ENCODE results near the gene LY6G6D. TPM values are rescaled to one million over a fixed set of nuclear protein-coding genes. Genes with fewer than 3 reads are reported as not detected.
A peak's percentile ranks its signal among the peaks of the same experiment; 100 is the strongest.

LY6G6D gene
- total RNA-seq, 1 donor from 2014 or later, result not detected

GRCh38 chr6:31722173-31722572 lies 7.0 kb downstream of the LY6G6D start:
- H3K9me3 Mint-ChIP-seq (ENCODE audit: low read depth), result no peaks in the 10 kb centered on the region
- no peaks in the 10 kb centered on the region for H3K4me1 Mint-ChIP-seq (ENCODE audit: low read depth)
- no peak overlapping the region for H3K27ac Mint-ChIP-seq (ENCODE audit: unreplicated experiment)
- H3K4me3 Mint-ChIP-seq (ENCODE audit: unreplicated experiment), result no peak overlapping the region
- TF ChIP-seq, protein P1, sequence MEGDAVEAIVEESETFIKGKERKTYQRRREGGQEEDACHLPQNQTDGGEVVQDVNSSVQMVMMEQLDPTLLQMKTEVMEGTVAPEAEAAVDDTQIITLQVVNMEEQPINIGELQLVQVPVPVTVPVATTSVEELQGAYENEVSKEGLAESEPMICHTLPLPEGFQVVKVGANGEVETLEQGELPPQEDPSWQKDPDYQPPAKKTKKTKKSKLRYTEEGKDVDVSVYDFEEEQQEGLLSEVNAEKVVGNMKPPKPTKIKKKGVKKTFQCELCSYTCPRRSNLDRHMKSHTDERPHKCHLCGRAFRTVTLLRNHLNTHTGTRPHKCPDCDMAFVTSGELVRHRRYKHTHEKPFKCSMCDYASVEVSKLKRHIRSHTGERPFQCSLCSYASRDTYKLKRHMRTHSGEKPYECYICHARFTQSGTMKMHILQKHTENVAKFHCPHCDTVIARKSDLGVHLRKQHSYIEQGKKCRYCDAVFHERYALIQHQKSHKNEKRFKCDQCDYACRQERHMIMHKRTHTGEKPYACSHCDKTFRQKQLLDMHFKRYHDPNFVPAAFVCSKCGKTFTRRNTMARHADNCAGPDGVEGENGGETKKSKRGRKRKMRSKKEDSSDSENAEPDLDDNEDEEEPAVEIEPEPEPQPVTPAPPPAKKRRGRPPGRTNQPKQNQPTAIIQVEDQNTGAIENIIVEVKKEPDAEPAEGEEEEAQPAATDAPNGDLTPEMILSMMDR (IDR thresholded peaks at IDR 0.05), result no peak
- no peaks in the 10 kb centered on the region for H3K27me3 Mint-ChIP-seq (ENCODE audit: low read depth)
- no peak for DNase-seq (ENCODE audit: low spot score)
- H3K36me3 Mint-ChIP-seq (ENCODE audit: low read depth), result peaks cover 17% of the 10 kb centered on the region

GRCh38 chr6:31723245-31723979 lies 8.3 kb downstream of the LY6G6D start, which contains the start of gene MPIG6B:
Gene MPIG6B (plus strand): TSS chr6:31723373. CDS start chr6:31723384, 11 bp downstream.
- H3K4me1 Mint-ChIP-seq (ENCODE audit: low read depth), result no peaks in the 10 kb centered on the region
- H3K27me3 Mint-ChIP-seq (ENCODE audit: low read depth), result no peaks in the 10 kb centered on the region
- peaks cover 22% of the 10 kb centered on the region for H3K36me3 Mint-ChIP-seq (ENCODE audit: low read depth)
- no peak within 1 kb of the TSS for H3K4me3 Mint-ChIP-seq (ENCODE audit: unreplicated experiment)
- DNase-seq (ENCODE audit: low spot score), result no peak
- peak within 1 kb of the TSS; percentile 17 for H3K27ac Mint-ChIP-seq (ENCODE audit: unreplicated experiment)
- H3K9me3 Mint-ChIP-seq (ENCODE audit: low read depth), result no peaks in the 10 kb centered on the region
- TF ChIP-seq, protein P1 (IDR thresholded peaks at IDR 0.05), result no peak

- TF ChIP-seq, protein P1 (IDR thresholded peaks at IDR 0.05), result no peak
- H3K27me3 Mint-ChIP-seq (ENCODE audit: low read depth), result no peaks in the 10 kb centered on the region
- no peak overlapping the region for H3K4me3 Mint-ChIP-seq (ENCODE audit: unreplicated experiment)
- H3K27ac Mint-ChIP-seq (ENCODE audit: unreplicated experiment), result peak overlapping the region; percentile 17
- peaks cover 22% of the 10 kb centered on the region for H3K36me3 Mint-ChIP-seq (ENCODE audit: low read depth)
- H3K9me3 Mint-ChIP-seq (ENCODE audit: low read depth), result no peaks in the 10 kb centered on the region
- peaks cover 7% of the 10 kb centered on the region for H3K4me1 Mint-ChIP-seq (ENCODE audit: low read depth)
- DNase-seq (ENCODE audit: low spot score), result no peak
These were observed 9.0 kb downstream of the LY6G6D start for GRCh38 chr6:31723980-31724691.

- no peaks in the 10 kb centered on the region for H3K9me3 Mint-ChIP-seq (ENCODE audit: low read depth)
- TF ChIP-seq, protein P1 (IDR thresholded peaks at IDR 0.05), result no peak
- peaks cover 16% of the 10 kb centered on the region for H3K4me1 Mint-ChIP-seq (ENCODE audit: low read depth)
- H3K4me3 Mint-ChIP-seq (ENCODE audit: unreplicated experiment), result no peak overlapping the region
- H3K36me3 Mint-ChIP-seq (ENCODE audit: low read depth), result peaks cover 22% of the 10 kb centered on the region
- no peak overlapping the region for H3K27ac Mint-ChIP-seq (ENCODE audit: unreplicated experiment)
- no peaks in the 10 kb centered on the region for H3K27me3 Mint-ChIP-seq (ENCODE audit: low read depth)
- DNase-seq (ENCODE audit: low spot score), result no peak
These were observed 10.6 kb downstream of the LY6G6D start for GRCh38 chr6:31725502-31726350.

Measured in chondrocyte (in vitro differentiated cells).